Measurements from ENCODE around the gene SLC19A1.

- TF ChIP-seq CTCF (IDR thresholded peaks at IDR 0.05) (no peak), TAF1 (IDR thresholded peaks at IDR 0.05; ENCODE audit: borderline replicate concordance, low read depth, low read length) (no peak), ZBTB33 (IDR thresholded peaks at IDR 0.05; ENCODE audit: borderline replicate concordance, low read depth) (no peak), POLR2AphosphoS5 (IDR thresholded peaks at IDR 0.05; ENCODE audit: low read depth, low read length) (no peak), NRF1 (IDR thresholded peaks at IDR 0.05; ENCODE audit: low read depth, low read length) (no peak), MAX (IDR thresholded peaks at IDR 0.05; ENCODE audit: low read depth) (no peak), EZH2phosphoT487 (IDR thresholded peaks at IDR 0.05; ENCODE audit: borderline replicate concordance, low read depth) (no peak), RAD21 (IDR thresholded peaks at IDR 0.05; ENCODE audit: low read length) (no peak), RXRA (IDR thresholded peaks at IDR 0.05; ENCODE audit: borderline replicate concordance, low read depth) (no peak), JUND (IDR thresholded peaks at IDR 0.05) (no peak), SMC3 (IDR thresholded peaks at IDR 0.05; ENCODE audit: low read depth, low read length) (no peak), NFIC (IDR thresholded peaks at IDR 0.05; ENCODE audit: borderline replicate concordance) (no peak)
These were observed 55.6 kb downstream of the SLC19A1 start for GRCh38 chr21:45486443-45487160.

All from SK-N-SH (cell line).